Immature natural killer cell (primary cell): ENCODE results near the gene NAA40. TPM values are rescaled to one million over a fixed set of nuclear protein-coding genes. Genes with fewer than 3 reads are reported as not detected.

Source experiments
- DNase-seq, 3 donors: peaks; one replicate each; pipeline ENCODE4 v3.0.0; 2022; ENCODE audit warnings: mixed read lengths in 1 of 3
- H3K27ac Mint-ChIP-seq, 6 donors: one replicate each; pipeline ENCODE4 v1.8.0; 2020; ENCODE audit warnings: mixed read lengths in 6 of 6, mild to moderate bottlenecking in 5 of 6, inconsistent platforms in 4 of 6, moderate library complexity in 3 of 6
- H3K27me3 Mint-ChIP-seq, 3 donors: one replicate each; pipeline ENCODE4 v1.8.0; 2020 to 2021; ENCODE audit warnings: low read depth in 3 of 3, mild to moderate bottlenecking in 3 of 3, mixed read lengths in 3 of 3, moderate library complexity in 3 of 3, inconsistent platforms in 1 of 3
- H3K36me3 Mint-ChIP-seq, 3 donors: one replicate each; pipeline ENCODE4 v1.8.0; 2020; ENCODE audit warnings: mixed read lengths in 3 of 3, inconsistent platforms in 2 of 3, mild to moderate bottlenecking in 2 of 3
- H3K4me1 Mint-ChIP-seq, 2 donors: one replicate each; pipeline ENCODE4 v1.8.0; 2020; ENCODE audit warnings: inconsistent platforms in 2 of 2, mild to moderate bottlenecking in 2 of 2, mixed read lengths in 2 of 2, moderate library complexity in 1 of 2
- H3K4me3 Mint-ChIP-seq, 5 donors: one replicate each; pipeline ENCODE4 v1.8.0; 2020; ENCODE audit warnings: mild to moderate bottlenecking in 5 of 5, mixed read lengths in 5 of 5, inconsistent platforms in 3 of 5, moderate library complexity in 3 of 5
- H3K9me3 Mint-ChIP-seq, 6 donors: one replicate each; pipeline ENCODE4 v1.8.0; 2020; ENCODE audit warnings: mild to moderate bottlenecking in 6 of 6, mixed read lengths in 6 of 6, inconsistent platforms in 4 of 6, moderate library complexity in 3 of 6
- polyA plus RNA-seq, 3 donors: library from polyadenylated mRNA; unstranded; fragments of 300-500 nt; fragmentation: Illumina TruSeq; gene quantifications; one replicate each; pipeline ENCODE4 v1.2.3, GENCODE V29; 2021

Gene NAA40
- polyA plus RNA-seq, 3 donors from 2014 or later: 17.9 to 32.3 (median 18.0) TPM

DNA sequence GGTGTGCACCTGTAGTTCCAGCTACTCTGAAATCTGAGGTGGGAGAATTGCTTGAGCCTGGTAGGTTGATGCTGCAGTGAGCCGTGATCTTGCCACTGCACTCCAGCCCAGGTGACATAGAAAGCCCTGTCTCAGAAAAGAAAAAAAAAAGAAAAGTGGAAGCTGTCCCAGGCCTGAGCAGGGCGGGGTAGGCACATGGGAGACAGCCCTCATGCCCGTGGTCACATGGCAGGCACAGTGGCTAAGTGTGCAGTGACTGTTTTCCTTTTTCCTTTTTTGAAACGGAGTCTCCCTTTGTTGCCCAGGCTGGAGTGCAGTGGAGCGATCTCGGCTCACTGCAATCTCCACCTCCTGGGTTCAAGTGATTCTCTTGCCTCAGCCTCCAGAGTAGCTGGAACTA lies 55.2 kb downstream of the NAA40 start:
- H3K36me3 Mint-ChIP-seq: peaks cover 9 to 35% (median 19%) of the 10 kb centered on the region in 3 donors
- H3K27ac Mint-ChIP-seq: no peak overlapping the region
- peaks cover 14 to 17% of the 10 kb centered on the region in 2 donors for H3K4me1 Mint-ChIP-seq
- peaks cover 4 to 7% (median 6%) of the 10 kb centered on the region in 3 donors for H3K27me3 Mint-ChIP-seq
- H3K4me3 Mint-ChIP-seq: no peak overlapping the region
- no peaks in the 10 kb centered on the region for H3K9me3 Mint-ChIP-seq
- DNase-seq: no peak

GRCh38 chr11:63996512-63996911 lies 57.7 kb downstream of the NAA40 start:
- no peak for DNase-seq
- no peak overlapping the region for H3K4me3 Mint-ChIP-seq
- H3K9me3 Mint-ChIP-seq: no peaks in the 10 kb centered on the region
- H3K27me3 Mint-ChIP-seq: peaks cover 4 to 7% (median 4%) of the 10 kb centered on the region in 3 donors
- no peak overlapping the region for H3K27ac Mint-ChIP-seq
- H3K4me1 Mint-ChIP-seq: peaks cover 14 to 17% of the 10 kb centered on the region in 2 donors
- peaks cover 6 to 23% (median 16%) of the 10 kb centered on the region in 3 donors for H3K36me3 Mint-ChIP-seq

GRCh38 chr11:63997104-63997700 lies 58.4 kb downstream of the NAA40 start:
- Mint-ChIP-seq H3K27me3 (peaks cover 4 to 7% (median 4%) of the 10 kb centered on the region in 3 donors), H3K27ac (no peak overlapping the region), H3K4me1 (peaks cover 7 to 18% of the 10 kb centered on the region in 2 donors), H3K36me3 (peaks cover 6 to 23% (median 16%) of the 10 kb centered on the region in 3 donors), H3K4me3 (no peak overlapping the region), H3K9me3 (no peaks in the 10 kb centered on the region)
- no peak for DNase-seq

- no peak overlapping the region for H3K4me3 Mint-ChIP-seq
- H3K9me3 Mint-ChIP-seq: no peaks in the 10 kb centered on the region
- DNase-seq: no peak
- H3K4me1 Mint-ChIP-seq: peaks cover 5 to 18% of the 10 kb centered on the region in 2 donors
- no peak overlapping the region for H3K27ac Mint-ChIP-seq
- H3K27me3 Mint-ChIP-seq: peaks cover 3 to 8% (median 4%) of the 10 kb centered on the region in 3 donors
- peaks cover 6 to 23% (median 15%) of the 10 kb centered on the region in 3 donors for H3K36me3 Mint-ChIP-seq
Observed at GRCh38 chr11:63997801-63998337, 59.1 kb downstream of the NAA40 start.

GRCh38 chr11:63998558-63999348 lies 60.0 kb downstream of the NAA40 start:
- peaks cover 3 to 12% (median 4%) of the 10 kb centered on the region in 3 donors for H3K27me3 Mint-ChIP-seq
- H3K36me3 Mint-ChIP-seq: peaks cover 3 to 19% (median 12%) of the 10 kb centered on the region in 3 donors
- no peak overlapping the region for H3K27ac Mint-ChIP-seq
- H3K9me3 Mint-ChIP-seq: no peaks in the 10 kb centered on the region
- peak overlapping the region in 3 of 5 donors; percentile 38 to 54 (median 49) for H3K4me3 Mint-ChIP-seq
- no peak for DNase-seq
- H3K4me1 Mint-ChIP-seq: peaks cover 0 to 15% of the 10 kb centered on the region in 2 donors

GRCh38 chr11:63999349-64000025 lies 60.7 kb downstream of the NAA40 start:
- H3K9me3 Mint-ChIP-seq: no peaks in the 10 kb centered on the region
- H3K27ac Mint-ChIP-seq: no peak overlapping the region
- H3K4me1 Mint-ChIP-seq: peaks cover 0 to 14% of the 10 kb centered on the region in 2 donors
- peaks cover 3 to 17% (median 11%) of the 10 kb centered on the region in 3 donors for H3K36me3 Mint-ChIP-seq
- H3K27me3 Mint-ChIP-seq: peaks cover 3 to 12% (median 4%) of the 10 kb centered on the region in 3 donors
- DNase-seq: peak; percentile 24 to 45 (median 37)
- peak overlapping the region in 3 of 5 donors; percentile 35 to 62 (median 55) for H3K4me3 Mint-ChIP-seq

DNA sequence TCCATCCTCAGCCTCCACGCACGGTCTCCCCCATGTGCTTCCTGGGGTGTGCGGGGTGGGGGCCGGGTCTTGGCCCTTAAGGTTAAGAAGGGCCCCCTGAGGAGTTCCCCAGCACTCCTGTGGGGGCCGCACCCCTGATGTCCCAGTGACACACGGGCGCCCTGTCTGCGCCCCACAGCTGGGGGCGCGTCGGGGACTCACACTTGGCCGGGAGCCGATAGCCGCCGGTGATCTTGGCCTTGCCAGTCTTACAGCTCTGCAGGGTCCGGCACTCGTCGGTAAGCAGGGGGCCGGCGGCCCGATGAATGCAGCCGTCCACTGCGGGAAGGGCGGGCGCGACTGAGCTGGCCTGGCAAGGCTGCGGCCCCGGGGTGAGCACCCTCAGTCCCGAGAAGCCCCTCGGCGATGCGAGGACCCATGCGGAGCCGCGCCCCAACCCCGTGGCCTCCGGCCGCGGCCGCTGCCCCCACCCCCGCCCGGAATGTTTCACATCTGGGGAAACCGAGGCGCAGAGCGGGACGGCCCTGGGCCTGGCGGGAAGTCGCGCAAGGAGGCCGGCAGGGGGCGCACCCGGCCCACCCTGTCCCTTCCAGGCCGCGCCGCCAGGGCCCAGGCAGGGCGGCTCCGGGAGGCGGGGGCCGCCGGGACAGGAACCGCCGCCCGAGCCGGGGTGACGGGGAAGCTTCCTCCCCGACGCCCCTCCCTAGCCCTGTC lies 61.4 kb downstream of the NAA40 start:
- Mint-ChIP-seq H3K27ac (no peak overlapping the region), H3K9me3 (no peaks in the 10 kb centered on the region), H3K36me3 (peaks cover 0 to 11% (median 6%) of the 10 kb centered on the region in 3 donors), H3K4me1 (peaks cover 0 to 14% of the 10 kb centered on the region in 2 donors), H3K27me3 (peaks cover 2 to 12% (median 3%) of the 10 kb centered on the region in 3 donors), H3K4me3 (peak overlapping the region in 4 of 5 donors; percentile 27 to 62 (median 45))
- DNase-seq: peak; percentile 62 to 73 (median 72)

DNA sequence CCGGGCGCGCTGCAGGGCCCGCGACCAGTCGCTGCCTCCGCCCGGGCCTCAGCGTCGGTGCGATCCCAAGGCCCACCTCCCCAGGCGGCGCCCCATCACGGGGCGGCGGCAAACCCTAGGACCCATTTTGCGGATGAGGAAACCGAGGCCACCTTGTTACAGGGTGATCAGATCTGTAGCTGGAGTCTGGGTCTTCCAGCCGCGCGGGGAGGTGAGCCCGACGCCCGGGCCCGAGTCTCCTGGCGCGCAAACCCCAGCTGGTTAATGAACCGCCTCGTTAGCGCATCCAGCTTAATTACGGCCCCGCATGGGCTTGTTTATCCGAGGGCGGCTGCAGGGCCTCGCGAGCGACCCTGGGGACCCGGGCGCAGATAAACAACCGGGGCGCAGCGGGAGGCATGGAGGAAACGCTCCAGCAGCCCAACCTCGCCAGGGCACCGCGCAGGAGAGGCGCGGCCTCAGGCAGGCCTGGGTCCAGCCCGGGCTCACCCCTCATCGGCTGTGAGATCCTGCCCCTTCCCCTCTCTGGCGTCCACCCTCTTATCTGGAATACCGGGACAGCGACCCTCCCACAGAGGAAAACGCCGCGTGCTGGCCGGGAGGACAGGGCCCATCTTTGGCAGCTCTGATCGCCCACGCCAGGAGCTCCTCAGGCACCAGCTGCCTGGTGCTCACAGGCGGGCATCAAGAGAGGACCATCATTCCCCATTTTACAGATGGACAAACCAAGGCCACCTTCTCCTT lies 62.1 kb downstream of the NAA40 start:
- H3K36me3 Mint-ChIP-seq: peaks cover 0 to 11% (median 6%) of the 10 kb centered on the region in 3 donors
- no peak for DNase-seq
- peaks cover 2 to 14% (median 3%) of the 10 kb centered on the region in 3 donors for H3K27me3 Mint-ChIP-seq
- H3K27ac Mint-ChIP-seq: peak overlapping the region in 1 of 6 donors; percentile 81
- peak overlapping the region; percentile 29 to 76 (median 57) for H3K4me3 Mint-ChIP-seq
- H3K9me3 Mint-ChIP-seq: no peaks in the 10 kb centered on the region
- H3K4me1 Mint-ChIP-seq: peaks cover 0 to 14% of the 10 kb centered on the region in 2 donors

DNA sequence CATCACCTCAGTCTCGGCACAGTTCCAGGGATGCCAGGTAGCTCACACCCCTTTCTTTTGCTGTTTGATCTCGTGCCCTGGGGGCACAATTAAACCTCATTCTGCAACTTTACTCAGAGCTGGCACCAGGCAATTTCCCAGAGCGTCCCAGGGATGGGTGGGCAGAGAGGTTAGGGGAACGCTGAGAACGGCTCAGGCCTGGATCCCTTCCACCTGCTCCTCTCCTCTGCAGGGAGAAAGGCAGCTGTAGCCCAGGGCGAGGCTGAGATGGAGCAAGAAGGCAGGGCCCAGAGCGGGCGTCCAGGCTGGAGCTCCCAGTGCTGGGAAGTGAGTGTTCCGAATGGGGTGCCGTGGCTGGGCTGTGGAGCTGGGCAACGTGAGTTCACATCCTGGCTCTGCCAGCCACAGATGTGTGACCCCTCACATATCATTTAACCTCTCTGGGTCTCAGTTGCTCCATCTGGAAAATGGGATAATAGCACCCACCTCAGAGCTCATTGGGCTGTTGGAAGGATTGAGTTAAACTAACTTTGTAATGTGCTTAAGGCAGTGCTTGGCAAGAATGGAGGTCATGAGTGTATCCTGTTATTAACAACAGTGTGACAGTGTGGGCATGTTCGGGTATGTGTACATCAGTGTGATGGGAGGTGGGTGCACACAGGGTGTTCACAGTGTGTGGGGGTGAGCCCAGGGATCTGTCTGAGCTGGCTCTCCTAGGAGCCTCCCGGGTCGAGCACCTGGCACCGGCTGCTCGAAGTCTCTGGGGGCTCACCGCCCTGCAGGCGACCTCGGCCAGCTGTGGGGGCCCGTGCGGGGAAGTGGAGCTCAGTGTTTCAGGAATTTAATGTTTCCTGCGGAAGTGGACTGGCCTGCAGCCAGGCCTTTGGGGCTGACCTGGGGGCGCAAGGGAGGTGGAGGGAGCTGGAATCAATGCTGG lies 63.0 kb downstream of the NAA40 start:
- peak overlapping the region in 1 of 6 donors; percentile 81 for H3K27ac Mint-ChIP-seq

DNA sequence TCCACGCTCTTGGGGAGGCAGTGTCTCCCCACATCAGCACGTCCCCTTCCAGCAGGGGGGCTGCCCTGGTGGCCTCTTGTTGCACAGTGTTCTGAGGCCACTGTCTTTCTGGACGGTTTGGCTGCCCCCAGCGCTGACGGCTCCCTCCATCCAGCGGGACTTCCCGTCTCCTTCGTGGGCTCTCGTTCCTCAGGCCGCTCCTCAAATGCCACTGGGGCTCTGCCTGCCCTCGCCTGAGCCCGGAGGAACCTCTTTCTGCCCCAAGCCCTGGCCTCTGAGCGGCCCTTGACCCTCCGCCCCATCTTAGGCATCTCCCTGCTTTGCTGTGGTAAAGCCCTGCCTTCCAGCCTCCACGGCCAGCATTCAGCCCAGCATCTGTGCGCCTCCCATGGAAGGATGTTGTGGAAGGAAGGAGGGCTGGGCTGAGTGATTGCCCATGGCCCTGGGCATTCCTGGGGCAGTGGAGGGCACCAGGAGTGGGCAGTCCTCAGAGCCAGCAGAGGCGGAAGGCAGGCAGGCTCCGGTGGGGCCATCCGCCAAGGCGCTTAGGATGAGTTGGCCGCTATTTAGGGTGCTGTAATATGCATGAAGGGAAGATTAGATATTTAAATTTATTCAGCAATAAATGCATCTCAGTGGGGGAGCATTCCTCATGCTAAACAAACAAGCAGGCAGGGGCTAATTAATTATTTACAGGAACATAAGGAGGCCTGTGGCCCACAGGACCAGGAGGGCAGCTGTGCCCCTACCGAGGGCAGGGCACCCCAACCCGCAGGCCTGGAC lies 65.2 kb downstream of the NAA40 start:
- Mint-ChIP-seq H3K27ac (no peak overlapping the region), H3K4me3 (no peak overlapping the region), H3K9me3 (no peaks in the 10 kb centered on the region), H3K36me3 (no peaks in the 10 kb centered on the region), H3K27me3 (peaks cover 4 to 23% (median 7%) of the 10 kb centered on the region in 3 donors), H3K4me1 (peaks cover 7 to 22% of the 10 kb centered on the region in 2 donors)
- no peak for DNase-seq

More for the DNA sequence above, 63.0 kb downstream of the NAA40 start:
- H3K27me3 Mint-ChIP-seq: peaks cover 4 to 16% (median 6%) of the 10 kb centered on the region in 3 donors
- H3K4me3 Mint-ChIP-seq: peak overlapping the region; percentile 2 to 76 (median 57)
- peaks cover 0 to 14% of the 10 kb centered on the region in 2 donors for H3K4me1 Mint-ChIP-seq
- DNase-seq: no peak
- H3K9me3 Mint-ChIP-seq: no peaks in the 10 kb centered on the region
- peaks cover 0 to 10% (median 6%) of the 10 kb centered on the region in 3 donors for H3K36me3 Mint-ChIP-seq

GRCh38 chr11:64004590-64004984 lies 65.8 kb downstream of the NAA40 start:
- Mint-ChIP-seq H3K27me3 (peaks cover 4 to 23% (median 7%) of the 10 kb centered on the region in 3 donors), H3K9me3 (no peaks in the 10 kb centered on the region), H3K4me1 (peaks cover 7 to 22% of the 10 kb centered on the region in 2 donors), H3K4me3 (no peak overlapping the region), H3K27ac (no peak overlapping the region), H3K36me3 (no peaks in the 10 kb centered on the region)
- no peak for DNase-seq
